Measurements from ENCODE around the gene ATRX.

ATRX gene

GRCh38 chrX:77743720-77744119, 42.3 kb downstream of the ATRX start:
- no peak for TF ChIP-seq SIN3A (IDR thresholded peaks at IDR 0.05; ENCODE audit: borderline replicate concordance, insufficient read depth, low read length)
- TF ChIP-seq POLR2AphosphoS5 (IDR thresholded peaks at IDR 0.05; ENCODE audit: low read depth, low read length), result no peak
- no peak for TF ChIP-seq REST (IDR thresholded peaks at IDR 0.05; ENCODE audit: insufficient read depth in 1 of 2, low read depth in 2 of 2, low read length in 2 of 2)
- no peak for TF ChIP-seq FOXP2 (optimal IDR thresholded peaks at IDR 0.05; ENCODE audit: borderline replicate concordance, extremely low read depth, extremely low read length, insufficient read depth)
- no peak for TF ChIP-seq TAF1 (IDR thresholded peaks at IDR 0.05; ENCODE audit: borderline replicate concordance, insufficient read depth, low read length)

- TF ChIP-seq POLR2AphosphoS5 (IDR thresholded peaks at IDR 0.05; ENCODE audit: low read depth, low read length), result no peak
- no peak for TF ChIP-seq FOXP2 (optimal IDR thresholded peaks at IDR 0.05; ENCODE audit: borderline replicate concordance, extremely low read depth, extremely low read length, insufficient read depth)
- no peak for TF ChIP-seq REST (IDR thresholded peaks at IDR 0.05; ENCODE audit: insufficient read depth in 1 of 2, low read depth in 2 of 2, low read length in 2 of 2)
- TF ChIP-seq TAF1 (IDR thresholded peaks at IDR 0.05; ENCODE audit: borderline replicate concordance, insufficient read depth, low read length), result no peak
- TF ChIP-seq SIN3A (IDR thresholded peaks at IDR 0.05; ENCODE audit: borderline replicate concordance, insufficient read depth, low read length), result no peak
Observed at GRCh38 chrX:77742788-77743476, 43.1 kb downstream of the ATRX start.

- TF ChIP-seq POLR2AphosphoS5 (IDR thresholded peaks at IDR 0.05; ENCODE audit: low read depth, low read length) (no peak), TAF1 (IDR thresholded peaks at IDR 0.05; ENCODE audit: borderline replicate concordance, insufficient read depth, low read length) (no peak), FOXP2 (optimal IDR thresholded peaks at IDR 0.05; ENCODE audit: borderline replicate concordance, extremely low read depth, extremely low read length, insufficient read depth) (no peak), REST (IDR thresholded peaks at IDR 0.05; ENCODE audit: insufficient read depth in 1 of 2, low read depth in 2 of 2, low read length in 2 of 2) (no peak), SIN3A (IDR thresholded peaks at IDR 0.05; ENCODE audit: borderline replicate concordance, insufficient read depth, low read length) (no peak)
Observed at GRCh38 chrX:77740376-77740905, 45.6 kb downstream of the ATRX start.

- TF ChIP-seq POLR2AphosphoS5 (IDR thresholded peaks at IDR 0.05; ENCODE audit: low read depth, low read length) (no peak), FOXP2 (optimal IDR thresholded peaks at IDR 0.05; ENCODE audit: borderline replicate concordance, extremely low read depth, extremely low read length, insufficient read depth) (no peak)
Observed at GRCh38 chrX:77733342-77733741, 52.7 kb downstream of the ATRX start.

- TF ChIP-seq POLR2AphosphoS5 (IDR thresholded peaks at IDR 0.05; ENCODE audit: low read depth, low read length) (no peak), SIN3A (IDR thresholded peaks at IDR 0.05; ENCODE audit: borderline replicate concordance, insufficient read depth, low read length) (no peak), FOXP2 (optimal IDR thresholded peaks at IDR 0.05; ENCODE audit: borderline replicate concordance, extremely low read depth, extremely low read length, insufficient read depth) (no peak), TAF1 (IDR thresholded peaks at IDR 0.05; ENCODE audit: borderline replicate concordance, insufficient read depth, low read length) (no peak), REST (IDR thresholded peaks at IDR 0.05; ENCODE audit: insufficient read depth in 1 of 2, low read depth in 2 of 2, low read length in 2 of 2) (no peak)
Observed at GRCh38 chrX:77731821-77732419, 54.1 kb downstream of the ATRX start.

Measured in PFSK-1 (cell line).